ACHN (cell line): ENCODE data around the gene PPP1CB.

Source experiments
- DNase-seq: peaks from one replicate; pipeline ENCODE4 v3.0.0-alpha.2; 2015
- in situ Hi-C: cut with HindIII; loops from 2 replicates; pipeline ENCODE4 v1.10.0; 2017; ENCODE audit warnings: low sequenced_read_pairs, low pct_ligation_motif_present, low pct_unique_long_range_greater_than_20kb

PPP1CB gene

DNA sequence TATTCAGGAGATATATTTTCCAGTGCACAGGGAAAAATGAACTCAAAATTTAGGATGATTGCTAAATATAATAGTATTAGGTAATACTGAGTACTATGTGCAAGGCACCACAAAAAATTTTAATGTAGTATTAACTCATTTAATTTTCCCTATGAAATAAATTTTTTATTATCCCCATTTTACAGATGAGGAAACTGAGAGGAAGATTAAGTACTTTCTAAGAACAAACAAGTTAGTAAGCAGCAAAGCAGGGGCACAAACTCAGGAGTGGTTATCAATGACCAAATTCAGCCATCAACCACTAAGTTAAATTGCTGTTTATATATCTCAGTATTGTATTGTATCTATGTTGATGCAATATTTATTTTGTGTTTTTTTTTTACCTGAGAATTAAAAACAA, 73.2 kb downstream of the PPP1CB start:
- in situ Hi-C loops, result no loop called here
- no peak for DNase-seq

DNA sequence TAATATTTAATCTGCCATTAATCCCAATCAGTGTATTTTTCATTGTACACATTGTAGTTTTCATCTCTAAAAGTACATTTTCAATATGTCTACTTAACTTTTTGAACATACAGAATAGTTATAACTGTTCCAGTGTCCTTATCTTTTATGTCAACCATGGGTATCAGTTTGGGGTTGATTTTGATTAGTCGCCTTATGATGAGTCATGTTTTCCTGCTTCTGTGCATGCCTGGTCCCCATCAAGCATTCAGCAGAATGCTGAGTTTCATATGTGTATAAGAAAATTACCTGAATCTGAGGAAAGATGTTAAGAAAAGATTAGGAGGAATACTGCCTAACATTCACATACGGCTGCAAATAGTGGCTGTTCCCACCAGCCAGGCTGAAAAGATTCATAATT, 76.8 kb downstream of the PPP1CB start:
- in situ Hi-C loops, result no loop called here
- no peak for DNase-seq

GRCh38 chr2:28833740-28834470, 82.3 kb downstream of the PPP1CB start:
- in situ Hi-C loops, result no loop called here
- no peak for DNase-seq

DNA sequence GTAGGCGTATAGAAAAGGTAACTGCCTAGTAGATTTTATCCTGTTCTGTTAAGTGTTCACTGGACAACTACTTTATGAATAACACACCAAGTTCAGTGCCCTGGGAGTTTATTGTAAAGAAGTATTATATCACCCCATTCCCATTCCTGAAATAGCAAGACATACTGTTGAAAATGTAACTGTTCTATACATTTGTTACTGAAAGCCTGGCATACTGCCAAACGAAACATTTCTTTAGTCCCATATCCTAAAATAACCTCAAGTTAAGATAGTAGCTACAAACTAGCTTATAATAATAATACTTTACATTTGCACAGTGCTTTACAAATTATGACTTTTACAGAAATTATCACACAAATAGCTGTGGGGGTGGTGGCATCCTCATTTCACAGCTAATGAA, 84.2 kb downstream of the PPP1CB start:
- in situ Hi-C loops, result no loop called here
- DNase-seq, result no peak

DNA sequence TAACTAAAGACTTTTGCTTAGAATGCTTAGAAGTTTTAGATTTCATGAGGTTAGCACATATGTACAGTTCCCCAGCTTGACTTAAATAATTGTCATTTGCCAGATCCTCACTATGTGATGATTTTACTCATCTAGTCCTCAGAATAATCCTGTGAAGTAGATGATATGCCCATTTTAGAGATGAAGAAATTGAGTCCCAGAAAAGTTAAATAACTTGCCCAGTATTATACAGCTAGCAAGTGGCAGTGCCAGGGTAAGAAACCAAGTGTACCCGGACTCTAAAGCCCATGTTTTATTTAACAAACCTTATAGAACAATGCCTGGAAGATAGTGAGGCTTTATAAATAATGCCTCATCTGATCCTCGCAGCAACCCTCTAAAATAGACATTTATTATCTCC, 87.3 kb downstream of the PPP1CB start:
- DNase-seq, result no peak
- in situ Hi-C loops, result no loop called here

GRCh38 chr2:28842042-28842441, 90.4 kb downstream of the PPP1CB start:
- in situ Hi-C loops, result no loop called here
- no peak for DNase-seq
